ENCODE measurements around the gene CEACAM18. TPM values are rescaled to one million over a fixed set of nuclear protein-coding genes. Genes with fewer than 3 reads are reported as not detected.

Gene CEACAM18
- polyA plus RNA-seq, 1 experiment, result not detected

- Histone ChIP-seq H3K36me3 (ENCODE audit: control insufficient read depth, insufficient read depth, low read length) (no peaks in the 10 kb centered on the region), H3K4me3 (ENCODE audit: low read depth, low read length) (no peak overlapping the region), H3K27me3 (ENCODE audit: control insufficient read depth, insufficient read depth, low read length) (no peaks in the 10 kb centered on the region)
- ChIA-PET POLR2A (no interaction called here), CTCF (interaction anchor here (1.5 to 1.8 kb wide), 2 partner anchors 12 to 31 kb away, joined by 3 to 4 read pairs; no protein-coding TSS in a partner anchor)
- no peak for TF ChIP-seq CTCF (IDR thresholded peaks at IDR 0.05; ENCODE audit: insufficient read depth, low read depth, low read length)
- no peak for DNase-seq (ENCODE audit: low read depth)
Observed at GRCh38 chr19:51503896-51504295, 25.6 kb downstream of the CEACAM18 start.

- no peak for TF ChIP-seq CTCF (IDR thresholded peaks at IDR 0.05; ENCODE audit: insufficient read depth, low read depth, low read length)
- ChIA-PET POLR2A (no interaction called here), CTCF (interaction anchor here (2.2 kb wide), 1 partner anchor 8 kb away, joined by 8 read pairs; no protein-coding TSS in a partner anchor)
- no peaks in the 10 kb centered on the region for H3K36me3 ChIP-seq (ENCODE audit: control insufficient read depth, insufficient read depth, low read length)
- no peak for DNase-seq (ENCODE audit: low read depth)
- H3K4me3 ChIP-seq (ENCODE audit: low read depth, low read length), result no peak overlapping the region
- H3K27me3 ChIP-seq (ENCODE audit: control insufficient read depth, insufficient read depth, low read length), result no peaks in the 10 kb centered on the region
Observed at GRCh38 chr19:51505904-51506303, 27.6 kb downstream of the CEACAM18 start.

GRCh38 chr19:51507192-51507591 is 28.9 kb downstream of the CEACAM18 start:
- Histone ChIP-seq H3K4me3 (ENCODE audit: low read depth, low read length) (no peak overlapping the region), H3K36me3 (ENCODE audit: control insufficient read depth, insufficient read depth, low read length) (no peaks in the 10 kb centered on the region), H3K27me3 (ENCODE audit: control insufficient read depth, insufficient read depth, low read length) (no peaks in the 10 kb centered on the region)
- ChIA-PET POLR2A (no interaction called here), CTCF (interaction anchor here (0.6 to 2.2 kb wide), 5 partner anchors 7 to 156 kb away, joined by 3 to 8 read pairs (median 4); no protein-coding TSS in a partner anchor)
- no peak for DNase-seq (ENCODE audit: low read depth)
- TF ChIP-seq CTCF (IDR thresholded peaks at IDR 0.05; ENCODE audit: insufficient read depth, low read depth, low read length), result no peak

- H3K27me3 ChIP-seq (ENCODE audit: control insufficient read depth, insufficient read depth, low read length), result no peaks in the 10 kb centered on the region
- DNase-seq (ENCODE audit: low read depth), result no peak
- CTCF ChIA-PET, result interaction anchor here (0.6 to 2.0 kb wide), 4 partner anchors 8 to 156 kb away, joined by 3 to 6 read pairs (median 4); no protein-coding TSS in a partner anchor
- H3K36me3 ChIP-seq (ENCODE audit: control insufficient read depth, insufficient read depth, low read length), result no peaks in the 10 kb centered on the region
- no peak overlapping the region for H3K4me3 ChIP-seq (ENCODE audit: low read depth, low read length)
- no peak for TF ChIP-seq CTCF (IDR thresholded peaks at IDR 0.05; ENCODE audit: insufficient read depth, low read depth, low read length)
- POLR2A ChIA-PET, result no interaction called here
Observed at GRCh38 chr19:51507640-51508058, 29.3 kb downstream of the CEACAM18 start.

GRCh38 chr19:51508059-51508733 is 29.9 kb downstream of the CEACAM18 start:
- Histone ChIP-seq H3K27me3 (ENCODE audit: control insufficient read depth, insufficient read depth, low read length) (no peaks in the 10 kb centered on the region), H3K4me3 (ENCODE audit: low read depth, low read length) (no peak overlapping the region), H3K36me3 (ENCODE audit: control insufficient read depth, insufficient read depth, low read length) (no peaks in the 10 kb centered on the region)
- TF ChIP-seq CTCF (IDR thresholded peaks at IDR 0.05; ENCODE audit: insufficient read depth, low read depth, low read length), result no peak
- ChIA-PET POLR2A (no interaction called here), CTCF (interaction anchor here (2.0 kb wide), 1 partner anchor 8 kb away, joined by 6 read pairs; no protein-coding TSS in a partner anchor)
- no peak for DNase-seq (ENCODE audit: low read depth)
